SK-N-SH (cell line): Measurements from ENCODE around the gene SPG21. TPM values are rescaled to one million over a fixed set of nuclear protein-coding genes. Genes with fewer than 3 reads are reported as not detected.

Source experiments
- CTCF ChIA-PET: fragments of 300-600, 350-600 bp; formaldehyde crosslinking; extraction: SDS; loops from one replicate; lab custom pipeline; 2021; lab: Yijun Ruan, JAX
- POLR2A ChIA-PET: fragments of 350-600 bp; sonication (Branson Sonifier 250); formaldehyde crosslinking; extraction: SDS; loops from one replicate; lab custom pipeline; 2020; ENCODE audit warnings: antibody characterized with exemption, inconsistent platforms; lab: Yijun Ruan, JAX
- DNase-seq: peaks from one replicate; pipeline ENCODE4 v3.0.0; 2012
- H2AFZ ChIP-seq: fragments of 200-600 bp; sonication (generic); 2 replicates; pipeline ENCODE4 v1.8.1; 2016; ENCODE audit warnings: antibody characterized with exemption, mild to moderate bottlenecking, low read depth
- H3F3A ChIP-seq: fragments of 200-600 bp; sonication (generic); replicated peaks from 2 replicates; pipeline ENCODE3; 2016; ENCODE audit warnings: antibody characterized with exemption, mild to moderate bottlenecking; ENCODE audit not compliant: insufficient read depth
- H3K27ac ChIP-seq, 2 experiments: fragments of 200-500 bp in 1 of 2; fragments of 200-600 bp in 1 of 2; sonication (Bioruptor generic) in 1 of 2; sonication (generic), shearing (Covaris generic) in 1 of 2; 2 replicates each; pipeline versions ENCODE4 v1.5.1 to v1.6.1; 2014 to 2016; ENCODE audit warnings: low read depth in 2 of 2, inconsistent platforms in 1 of 2, low read length in 1 of 2, mild to moderate bottlenecking in 1 of 2, mixed read lengths in 1 of 2
- H3K27me3 ChIP-seq: fragments of 200-600 bp; sonication (generic), shearing (Covaris generic); 2 replicates; pipeline ENCODE4 v1.6.1; 2016; ENCODE audit warnings: mixed run types; ENCODE audit not compliant: insufficient read depth
- H3K36me3 ChIP-seq, 2 experiments: fragments of 200-500 bp in 1 of 2; fragments of 200-600 bp in 1 of 2; sonication (Bioruptor generic) in 1 of 2; sonication (generic) in 1 of 2; replicated peaks in 1 of 2; 2 replicates each; pipeline versions ENCODE3 to v1.5.1; 2014 to 2016; ENCODE audit warnings: low read length in 1 of 2, mild to moderate bottlenecking in 1 of 2; ENCODE audit not compliant: insufficient read depth in 2 of 2, control insufficient read depth in 1 of 2
- H3K4me1 ChIP-seq, 2 experiments: fragments of 200-500 bp in 1 of 2; fragments of 200-600 bp in 1 of 2; sonication (Bioruptor generic) in 1 of 2; sonication (generic), shearing (Covaris generic) in 1 of 2; 2 replicates each; pipeline versions ENCODE4 v1.5.1 to v1.6.1; 2014 to 2016; ENCODE audit warnings: low read depth in 1 of 2, low read length in 1 of 2, mixed run types in 1 of 2; ENCODE audit not compliant: insufficient read depth in 2 of 2, control insufficient read depth in 1 of 2
- H3K4me2 ChIP-seq: fragments of 200-600 bp; sonication (generic), shearing (Covaris generic); 2 replicates; pipeline ENCODE4 v1.6.1; 2017; ENCODE audit warnings: mixed run types
- H3K4me3 ChIP-seq, 2 experiments: fragments of 200-500 bp in 1 of 2; fragments of 200-600 bp in 1 of 2; sonication (Bioruptor generic) in 1 of 2; sonication (generic), shearing (Covaris generic) in 1 of 2; 2 replicates each; pipeline versions ENCODE4 v1.5.1 to v1.8.1; 2014 to 2016; ENCODE audit warnings: low read depth in 2 of 2, inconsistent platforms in 1 of 2, low read length in 1 of 2, mild to moderate bottlenecking in 1 of 2, mixed read lengths in 1 of 2, moderate library complexity in 1 of 2
- H3K79me2 ChIP-seq: fragments of 200-600 bp; sonication (generic); 2 replicates; pipeline ENCODE4 v1.8.1; 2017; ENCODE audit warnings: mild to moderate bottlenecking; ENCODE audit not compliant: insufficient read depth
- H3K9ac ChIP-seq: fragments of 200-600 bp; sonication (generic); 2 replicates; pipeline ENCODE4 v1.6.1; 2017; ENCODE audit warnings: mixed run types
- H3K9me2 ChIP-seq: fragments of 200-600 bp; sonication (generic); 2 replicates; pipeline ENCODE4 v1.6.1; 2017; ENCODE audit warnings: mixed run types
- H3K9me3 ChIP-seq: fragments of 200-600 bp; sonication (generic); 2 replicates; pipeline ENCODE4 v1.6.1; 2017; ENCODE audit warnings: mixed run types, mild to moderate bottlenecking, moderate library complexity
- H4K20me1 ChIP-seq: fragments of 200-600 bp; sonication (generic); 2 replicates; pipeline ENCODE4 v1.6.1; 2017; ENCODE audit warnings: mild to moderate bottlenecking, mixed run types; ENCODE audit not compliant: insufficient read depth
- CHD2 ChIP-seq: fragments of 150-350 bp; IDR thresholded peaks from 2 replicates; pipeline ENCODE4 v1.6.1; 2018; ENCODE audit warnings: low read length; ENCODE audit not compliant: partially characterized antibody
- ELF1 ChIP-seq: IDR thresholded peaks from 2 replicates; pipeline ENCODE4 v1.4.0; 2012
- EZH2phosphoT487 ChIP-seq: fragments of 200-600 bp; sonication (generic); IDR thresholded peaks from 2 replicates; pipeline ENCODE4 v1.6.1; 2017; ENCODE audit warnings: low read depth, mixed run types, mild to moderate bottlenecking, antibody characterized with exemption, moderate library complexity, borderline replicate concordance
- FOSL2 ChIP-seq: IDR thresholded peaks from 2 replicates; pipeline ENCODE4 v1.4.0; 2012; ENCODE audit warnings: low read depth, mild to moderate bottlenecking, moderate library complexity, borderline replicate concordance
- FOXM1 ChIP-seq: IDR thresholded peaks from 2 replicates; pipeline ENCODE4 v1.4.0; 2012; ENCODE audit warnings: low read depth, mild to moderate bottlenecking
- IRF3 ChIP-seq: fragments of 150-350 bp; IDR thresholded peaks from 2 replicates; pipeline ENCODE4 v1.6.1; 2016; ENCODE audit warnings: mild to moderate bottlenecking, low read depth, low read length
- JUND ChIP-seq: IDR thresholded peaks from 2 replicates; pipeline ENCODE4 v1.4.0; 2012
- MAX ChIP-seq: IDR thresholded peaks from 2 replicates; pipeline ENCODE4 v1.4.0; 2012; ENCODE audit warnings: low read depth
- NFIC ChIP-seq: IDR thresholded peaks from 2 replicates; pipeline ENCODE4 v1.4.0; 2012; ENCODE audit warnings: borderline replicate concordance
- SMC3 ChIP-seq: IDR thresholded peaks from 2 replicates; pipeline ENCODE4 v1.6.1; 2012; ENCODE audit warnings: low read depth, low read length, improper control_type of control experiment
- TAF1 ChIP-seq: IDR thresholded peaks from 2 replicates; pipeline ENCODE4 v1.6.1; 2012; ENCODE audit warnings: low read depth, mild to moderate bottlenecking, low read length, moderate library complexity, borderline replicate concordance
- TCF12 ChIP-seq: IDR thresholded peaks from 2 replicates; pipeline ENCODE4 v1.4.0; 2012
- YY1 ChIP-seq: IDR thresholded peaks from 2 replicates; pipeline ENCODE4 v1.4.0; 2012; ENCODE audit warnings: low read depth, mild to moderate bottlenecking
- WGBS: methylation state at CpG from one replicate; pipeline ENCODE4 v1.1.6; 2017; ENCODE audit warnings: low lambda C conversion rate; 5-methylcytosine and 5-hydroxymethylcytosine counted together
- polyA plus RNA-seq, 3 experiments: library from polyadenylated mRNA; depleted of rRNA; stranded (reverse); fragments of >200 nt; gene quantifications; 2 replicates each; pipeline ENCODE4 v1.2.3, GENCODE V29; 2012

Gene SPG21
- polyA plus RNA-seq, 1 of the 3 experiments (the other 2 are of a cell fraction) = 56.5 TPM

GRCh38 chr15:64993290-64993689, 3.6 kb upstream of the SPG21 start (continued):
- TF ChIP-seq TAF1 = no peak

- H3K9ac ChIP-seq = no peak overlapping the region
- CTCF ChIA-PET = interaction anchor here (1.0 to 2.0 kb wide), 3 partner anchors 13 to 22 kb away, joined by 3 to 6 read pairs (median 3); no protein-coding TSS in a partner anchor
- TF ChIP-seq TCF12 (no peak), IRF3 (no peak), FOXM1 (no peak), NFIC (no peak), JUND (no peak), YY1 (no peak), SMC3 (no peak), EZH2phosphoT487 (no peak), CHD2 (no peak), MAX (no peak), FOSL2 (no peak)
- TF ChIP-seq, all 33 proteins: peak for 0
- POLR2A ChIA-PET = interaction anchor here (0.7 kb wide), 1 partner anchor 186 kb away, joined by 3 read pairs; no protein-coding TSS in a partner anchor
- H3K9me3 ChIP-seq = no peaks in the 10 kb centered on the region
- H3K9me2 ChIP-seq = no peaks in the 10 kb centered on the region
- H3K27me3 ChIP-seq = no peaks in the 10 kb centered on the region
- no peaks in the 10 kb centered on the region for H3K36me3 ChIP-seq
- peaks cover 30% of the 10 kb centered on the region for H3K79me2 ChIP-seq
- H3K4me1 ChIP-seq = peaks cover 0 to 2% of the 10 kb centered on the region in 2 experiments; a peak in 2 of 4 replicates
- 69% methylated on average over 2 of the region's 2 CpGs for WGBS
- DNase-seq = no peak
- H3F3A ChIP-seq = peaks cover 8% of the 10 kb centered on the region
- H3K27ac ChIP-seq = no peak overlapping the region
- H2AFZ ChIP-seq = peak overlapping the region; percentile 23; the same call in 1 of the 2 replicates
- no peak overlapping the region for H3K4me3 ChIP-seq
- H4K20me1 ChIP-seq = no peaks in the 10 kb centered on the region
- no peak overlapping the region for H3K4me2 ChIP-seq
Observed at GRCh38 chr15:64991536-64992135, 1.9 kb upstream of the SPG21 start.

GRCh38 chr15:64990168-64990470, 405 bp upstream of the SPG21 start:
- no peaks in the 10 kb centered on the region for H4K20me1 ChIP-seq
- H3K27me3 ChIP-seq = no peaks in the 10 kb centered on the region
- no peaks in the 10 kb centered on the region for H3K9me2 ChIP-seq
- ChIA-PET CTCF (interaction anchor here (0.6 to 0.7 kb wide), 2 partner anchors 16 to 111 kb away, joined by 3 read pairs; no protein-coding TSS in a partner anchor), POLR2A (interaction anchor here (0.8 to 1.3 kb wide), 3 partner anchors 150 to 165 kb away, joined by 3 to 4 read pairs (median 4); partner anchors contain the start of gene PIF1)
- H2AFZ ChIP-seq = peak overlapping the region; percentile 98
- H3F3A ChIP-seq = peaks cover 8% of the 10 kb centered on the region
- H3K4me1 ChIP-seq = peaks cover 7 to 9% of the 10 kb centered on the region in 2 experiments; a peak in 3 of 4 replicates
- 19% methylated on average over 9 of the region's 9 CpGs for WGBS
- TF ChIP-seq CHD2 (no peak), TAF1 (no peak), SMC3 (no peak), ELF1 (no peak)
- H3K4me2 ChIP-seq = peak overlapping the region; percentile 89
- peaks cover 44% of the 10 kb centered on the region for H3K79me2 ChIP-seq
- DNase-seq = no peak
- peak overlapping the region; percentile 71 for H3K9ac ChIP-seq
- no peaks in the 10 kb centered on the region for H3K9me3 ChIP-seq
- H3K4me3 ChIP-seq = peak overlapping the region; percentile 80 to 94
- no peaks in the 10 kb centered on the region for H3K36me3 ChIP-seq
- peak overlapping the region; percentile 84 to 90 for H3K27ac ChIP-seq
